HG03103 (cell line): ENCODE measurements around the gene MVB12B.

Source experiments
- ATAC-seq: cut with Tn5 transposase; IDR thresholded peaks from one replicate; pipeline ENCODE4 v1.9.1; 2021; ENCODE audit warnings: low read depth; ENCODE audit not compliant: unreplicated experiment

MVB12B gene

GRCh38 chr9:126302730-126303129, 23.9 kb upstream of the MVB12B start:
- no peak for ATAC-seq

DNA sequence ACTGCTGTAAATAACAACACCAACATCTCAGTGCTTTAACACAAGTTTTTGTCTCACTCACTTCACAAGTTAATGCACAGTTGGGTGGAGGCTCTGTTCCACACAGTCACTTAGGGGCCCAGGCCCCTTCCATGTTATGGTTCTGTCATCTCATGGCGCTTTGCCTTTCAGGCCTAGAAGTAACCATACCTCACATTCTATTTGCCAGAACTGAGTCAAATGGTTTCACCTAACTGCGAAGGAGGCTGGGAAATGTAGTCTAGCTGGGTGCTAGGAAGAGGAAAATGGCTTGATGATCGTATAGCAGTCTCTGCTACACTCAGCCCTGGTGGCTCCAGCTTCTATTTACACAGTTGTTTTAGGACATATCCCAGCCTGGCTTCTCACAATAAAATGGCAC, 23.1 kb upstream of the MVB12B start:
- no peak for ATAC-seq

DNA sequence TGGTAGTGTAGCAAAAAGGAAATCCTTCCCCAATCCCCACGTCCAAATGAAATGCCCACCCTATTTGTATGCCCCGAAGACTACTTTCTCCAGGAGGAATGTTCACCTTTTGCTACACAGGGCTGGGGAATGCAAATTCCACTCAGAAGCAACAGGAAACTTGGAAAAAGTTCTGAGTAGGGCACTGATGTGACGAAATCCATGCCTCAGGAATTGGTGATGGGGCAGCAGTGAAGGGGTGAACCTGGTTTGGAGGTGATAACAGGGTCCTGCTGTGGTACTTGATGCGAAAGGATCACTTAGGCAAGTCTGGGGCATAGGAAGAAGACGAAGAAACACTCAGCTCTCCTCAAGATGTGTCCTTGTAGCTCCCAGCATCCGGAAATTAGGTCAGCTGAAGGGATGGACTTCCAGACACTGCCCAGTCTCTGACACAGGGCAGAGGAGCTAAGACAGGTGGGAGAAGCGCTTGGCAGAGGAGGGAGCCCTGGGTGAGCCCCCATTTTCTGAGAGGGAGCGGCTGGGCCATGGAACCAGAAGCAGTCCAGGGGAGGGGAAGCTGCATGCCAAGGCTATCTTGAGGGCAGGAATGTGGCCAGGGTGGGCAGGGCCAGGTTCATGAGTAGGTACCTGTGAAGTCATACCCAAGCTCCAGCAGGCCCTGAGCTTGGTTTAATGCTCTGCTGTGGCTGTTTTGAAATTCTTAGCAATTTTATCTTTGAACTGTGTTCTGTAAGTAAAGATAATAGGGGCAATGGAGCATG, 22.2 kb upstream of the MVB12B start:
- ATAC-seq, result no peak

GRCh38 chr9:126304971-126305320, 21.7 kb upstream of the MVB12B start:
- no peak for ATAC-seq

- ATAC-seq, result no peak
These were observed 20.5 kb upstream of the MVB12B start for GRCh38 chr9:126306071-126306647.

DNA sequence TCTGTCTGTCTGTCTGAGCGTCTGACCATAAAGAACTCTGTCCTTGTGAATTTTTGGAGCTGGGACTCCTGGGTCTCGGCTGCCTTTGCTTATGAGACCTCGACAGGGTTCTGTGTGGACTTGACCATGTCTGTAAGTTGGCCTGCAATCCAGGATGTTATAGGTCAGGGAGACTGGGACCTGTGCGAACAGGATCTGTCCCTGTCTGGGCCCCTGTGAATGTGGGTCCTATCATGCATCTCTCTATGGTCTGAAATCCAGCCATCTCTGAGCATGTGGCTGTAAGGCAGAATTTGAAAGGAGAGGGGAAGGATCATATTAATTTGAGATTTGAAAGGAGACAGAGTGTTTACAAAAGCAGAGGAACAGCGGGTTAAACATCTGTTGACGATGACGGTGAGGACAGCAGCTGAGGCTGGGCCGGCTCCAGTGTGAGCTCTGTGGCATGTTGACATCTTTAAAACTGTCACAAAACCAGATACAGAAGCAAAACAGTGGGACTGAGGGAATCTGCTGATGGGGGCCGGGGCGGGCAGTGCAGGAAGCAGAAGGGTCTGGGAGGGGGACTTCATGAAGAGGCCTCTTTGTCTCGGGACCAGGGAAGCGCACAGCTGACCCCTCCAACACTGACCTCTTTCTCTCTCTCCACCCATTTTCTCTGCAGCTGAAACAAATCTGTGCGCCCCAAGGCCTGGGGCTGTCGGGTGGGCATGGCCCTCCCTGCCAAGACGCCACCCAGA, 19.1 kb upstream of the MVB12B start:
- ATAC-seq, result no peak

DNA sequence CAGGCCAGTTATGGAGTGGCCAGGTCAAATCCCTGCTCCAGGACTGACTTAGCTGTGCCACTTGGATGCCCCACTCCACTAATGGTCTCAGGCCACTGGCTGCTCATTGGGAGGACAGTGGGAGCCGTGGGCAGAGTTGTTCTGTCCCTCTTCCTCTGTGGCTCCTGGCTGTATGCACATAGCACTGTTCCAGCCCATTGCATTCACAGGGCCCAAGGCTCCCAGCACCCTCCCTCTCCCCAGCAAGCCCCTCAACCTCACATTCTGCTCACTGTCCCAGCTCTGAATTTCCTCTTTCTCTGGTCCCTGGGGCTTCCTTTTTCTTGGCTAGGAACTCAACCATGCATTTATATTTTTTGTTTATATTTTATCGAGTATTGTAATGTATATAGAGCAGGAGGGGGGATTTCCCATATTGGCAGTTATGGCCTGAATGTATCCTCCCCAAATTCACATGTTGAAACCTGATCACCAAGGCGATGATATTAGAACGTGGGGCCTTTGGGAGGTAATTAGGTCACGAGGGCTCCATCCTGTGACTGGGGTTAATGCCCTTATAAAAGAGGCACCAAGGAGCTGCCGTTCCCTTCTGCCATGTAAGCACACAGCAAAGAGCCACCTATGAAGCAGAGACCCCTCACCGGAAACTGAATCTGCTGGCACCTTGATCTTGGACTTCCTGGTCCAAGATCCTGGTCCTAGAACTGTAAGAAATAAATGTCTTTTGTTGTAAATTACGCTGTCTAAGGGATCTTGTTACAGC, 17.0 kb upstream of the MVB12B start:
- no peak for ATAC-seq

DNA sequence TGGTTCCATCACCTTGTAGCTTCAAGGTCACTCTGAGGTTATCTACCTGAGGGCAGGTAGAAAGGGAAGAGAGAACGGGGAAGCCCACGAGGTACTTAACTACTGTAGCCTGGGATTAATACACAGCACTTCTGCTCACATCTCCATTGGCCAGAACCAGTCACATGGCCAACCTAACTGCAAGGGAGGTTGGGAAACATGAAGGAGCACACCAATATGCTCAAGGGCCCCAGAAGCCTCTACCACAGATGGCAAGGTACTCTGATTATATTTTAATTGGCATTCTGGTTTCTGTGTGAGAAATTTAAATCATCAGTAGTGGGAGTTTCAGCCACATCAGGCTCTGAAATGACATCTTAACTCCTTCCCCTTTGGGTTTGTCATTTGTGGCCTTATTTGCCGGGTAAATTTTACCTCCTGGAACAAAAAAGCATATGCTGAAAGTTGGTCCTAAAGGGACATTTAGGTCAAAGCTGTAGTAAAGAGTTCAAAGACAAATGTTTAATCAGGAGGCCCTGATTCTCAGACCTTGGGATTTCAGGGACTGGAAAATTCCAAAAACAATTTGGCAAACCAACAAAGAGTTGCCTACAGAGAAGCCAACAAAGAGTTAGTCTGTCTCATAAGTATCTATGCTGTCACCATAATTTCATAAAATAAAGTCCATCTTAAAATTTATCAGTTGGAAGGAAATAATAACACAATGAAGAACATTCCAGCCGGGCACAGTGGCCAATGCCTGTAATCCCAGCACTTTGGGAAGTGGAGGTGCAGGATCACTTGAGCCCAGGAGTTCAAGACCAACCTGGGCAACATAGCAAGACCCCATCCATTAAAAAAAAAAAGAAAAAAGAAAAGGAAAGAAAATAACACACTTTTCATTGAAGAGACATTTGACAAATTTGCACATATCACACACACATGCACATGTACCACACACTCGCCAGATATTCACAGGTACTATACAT, 13.8 kb upstream of the MVB12B start:
- ATAC-seq, result no peak

GRCh38 chr9:126316085-126316655, 10.5 kb upstream of the MVB12B start:
- no peak for ATAC-seq

- ATAC-seq, result no peak
These were observed 9.1 kb upstream of the MVB12B start for GRCh38 chr9:126317513-126317912.

DNA sequence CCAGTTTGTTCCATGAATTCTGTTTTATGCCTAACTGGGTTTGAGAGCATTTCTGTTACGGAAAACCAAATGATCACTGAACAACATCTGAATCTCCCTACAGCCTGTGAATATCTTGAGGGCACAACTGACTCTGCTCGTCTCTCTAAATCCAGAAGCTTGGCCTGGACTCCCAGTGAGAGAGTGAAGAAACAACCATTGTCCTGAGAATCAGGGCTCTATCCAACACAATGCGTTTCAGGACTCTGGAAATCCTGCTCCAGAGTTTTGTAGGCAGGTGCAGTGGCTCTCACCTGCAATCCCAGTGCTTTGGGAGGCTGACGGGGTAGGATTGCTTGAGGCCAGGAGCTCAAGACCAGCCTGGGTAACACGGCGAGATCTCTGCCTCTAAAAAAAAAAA, 7.8 kb upstream of the MVB12B start:
- ATAC-seq, result no peak

DNA sequence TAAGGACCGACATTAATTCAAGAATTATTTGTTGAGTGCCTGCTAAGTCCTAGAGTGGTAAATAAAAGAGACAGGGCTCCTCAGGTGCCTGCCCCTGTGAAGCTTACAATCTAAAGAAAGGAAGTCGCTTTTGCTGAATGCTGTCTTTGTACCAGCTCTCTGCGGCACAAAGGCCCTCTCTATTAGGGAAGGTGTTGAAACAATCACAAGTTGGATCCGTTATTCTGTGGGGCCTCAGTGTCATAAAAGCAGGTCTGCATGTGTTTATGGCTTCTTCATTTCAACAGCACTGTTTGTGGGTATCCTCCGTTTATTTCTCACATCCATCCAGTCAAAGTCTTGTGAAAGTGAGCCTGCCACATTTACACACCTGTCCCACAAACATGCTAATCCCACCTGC, 7.0 kb upstream of the MVB12B start:
- ATAC-seq, result no peak

- ATAC-seq, result no peak
These were observed 6.3 kb upstream of the MVB12B start for GRCh38 chr9:126320158-126320922.

- ATAC-seq, result no peak
These were observed 4.9 kb upstream of the MVB12B start for GRCh38 chr9:126321742-126322141.

GRCh38 chr9:126325821-126326220, 808 bp upstream of the MVB12B start:
- no peak for ATAC-seq

DNA sequence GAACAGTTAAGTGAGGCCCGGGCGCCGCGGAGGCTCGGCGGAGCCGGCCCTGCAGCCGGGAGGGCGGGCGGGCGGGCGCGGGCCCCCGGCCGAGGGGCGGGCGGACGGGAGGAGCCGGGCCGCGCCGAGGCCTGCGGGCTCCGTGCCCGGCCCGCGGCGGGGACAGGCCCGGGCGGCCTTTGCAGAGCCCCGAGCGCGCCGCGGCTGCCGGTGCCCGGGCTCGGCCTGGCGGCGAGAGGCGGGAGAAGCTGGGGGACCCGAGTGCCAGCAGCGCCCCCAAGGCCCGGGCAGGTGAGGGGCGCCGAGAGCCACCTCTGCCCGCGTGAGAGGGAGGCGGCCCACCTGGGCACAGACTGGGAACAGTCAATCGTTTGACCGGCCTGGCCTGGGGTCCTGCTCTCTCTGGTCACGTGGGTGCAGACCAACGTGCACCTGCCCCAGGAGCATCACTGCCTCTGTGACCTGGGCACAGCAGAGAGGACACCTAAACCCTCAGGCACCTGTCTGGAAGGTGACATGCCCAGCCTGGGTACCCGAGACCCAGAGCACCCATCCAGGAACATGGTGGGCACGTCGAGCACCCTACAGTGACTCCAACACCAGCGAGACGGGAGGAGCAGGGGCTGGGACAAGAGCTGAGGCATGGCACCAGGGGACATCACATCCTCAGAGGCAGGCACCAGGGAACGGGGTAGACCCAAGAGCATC, 531 bp downstream of the MVB12B start:
- ATAC-seq, result no peak

GRCh38 chr9:126327714-126328185, 1.1 kb downstream of the MVB12B start:
- ATAC-seq, result no peak

DNA sequence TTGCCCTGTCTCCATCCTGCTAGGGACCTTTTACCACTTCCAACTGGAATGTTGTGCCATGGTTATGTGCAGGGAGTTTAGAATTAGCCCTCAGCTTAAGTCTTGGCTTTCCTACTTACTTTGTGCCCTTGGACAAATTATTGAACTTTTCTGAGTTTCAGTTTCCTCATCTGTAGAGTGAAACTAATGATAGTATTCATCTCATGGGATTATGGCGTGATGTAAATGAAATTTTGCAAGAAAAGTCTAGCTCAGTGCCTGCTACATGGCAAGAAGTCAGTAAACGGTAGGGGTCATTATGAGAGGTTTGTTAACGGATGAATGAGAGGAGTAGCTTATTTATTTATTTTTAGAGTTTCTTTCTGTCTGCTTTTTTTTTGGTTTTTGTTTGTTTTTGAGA, 1.8 kb downstream of the MVB12B start:
- ATAC-seq, result no peak
